GOT3 (cell line): ENCODE results near the gene NXT1.
"Not testable (repeated sequence)": the region's sequence is repeated elsewhere in the genome, so short reads cannot be mapped to it uniquely, and the experiment has no call there.

ENCODE experiments used
- DNase-seq: peaks from one replicate; lab custom pipeline; 2025; ENCODE audit warnings: mixed read lengths; lab: John Stamatoyannopoulos, UW

NXT1 gene

GRCh38 chr20:23350196-23350903 is at the start of gene NXT1:
NXT1 (plus strand) TSS chr20:23350791; CDS start chr20:23354042, 3,251 bp downstream.
- peak; percentile 96 for DNase-seq

- DNase-seq = no peak
Observed at GRCh38 chr20:23301436-23302050, 49.0 kb upstream of the NXT1 start.

- DNase-seq = no peak
Observed at GRCh38 chr20:23302386-23302785, 48.2 kb upstream of the NXT1 start.

- DNase-seq = no peak
Observed at GRCh38 chr20:23302801-23303200, 47.8 kb upstream of the NXT1 start.

- DNase-seq = no peak
Observed at GRCh38 chr20:23303325-23304102, 47.1 kb upstream of the NXT1 start.

- DNase-seq = no peak
Observed at GRCh38 chr20:23304616-23305015, 46.0 kb upstream of the NXT1 start.

GRCh38 chr20:23305098-23305497 is 45.5 kb upstream of the NXT1 start:
- DNase-seq = peak; percentile 29

- not testable (repeated sequence) for DNase-seq
Observed at GRCh38 chr20:23307393-23307792, 43.2 kb upstream of the NXT1 start.

GRCh38 chr20:23308024-23308423 is 42.6 kb upstream of the NXT1 start:
- DNase-seq = no peak

GRCh38 chr20:23308908-23309307 is 41.7 kb upstream of the NXT1 start:
- DNase-seq = no peak

- no peak for DNase-seq
Observed at GRCh38 chr20:23309781-23310180, 40.8 kb upstream of the NXT1 start.

GRCh38 chr20:23311947-23312506 is 38.6 kb upstream of the NXT1 start:
- no peak for DNase-seq

GRCh38 chr20:23313271-23313670 is 37.3 kb upstream of the NXT1 start:
- no peak for DNase-seq

GRCh38 chr20:23314699-23315098 is 35.9 kb upstream of the NXT1 start:
- DNase-seq = no peak

GRCh38 chr20:23315099-23315498 is 35.5 kb upstream of the NXT1 start:
- no peak for DNase-seq

GRCh38 chr20:23316626-23317025 is 34.0 kb upstream of the NXT1 start:
- no peak for DNase-seq

- no peak for DNase-seq
Observed at GRCh38 chr20:23317081-23317480, 33.5 kb upstream of the NXT1 start.

GRCh38 chr20:23318347-23318746 is 32.2 kb upstream of the NXT1 start:
- no peak for DNase-seq

GRCh38 chr20:23320317-23320716 is 30.3 kb upstream of the NXT1 start:
- DNase-seq = no peak

GRCh38 chr20:23325107-23325506 is 25.5 kb upstream of the NXT1 start:
- no peak for DNase-seq

GRCh38 chr20:23326774-23327173 is 23.8 kb upstream of the NXT1 start:
- no peak for DNase-seq

GRCh38 chr20:23327617-23328333 is 22.8 kb upstream of the NXT1 start:
- DNase-seq = no peak
